ENCODE results near the gene STIM2. TPM values are rescaled to one million over a fixed set of nuclear protein-coding genes. Genes with fewer than 3 reads are reported as not detected.

Gene STIM2
- total and polyA plus RNA-seq, 9 of the 15 experiments (the other 6 are each of a cell fraction or from before 2014, with no cell fraction given), result 7.2 to 26.8 (median 15.4) TPM

DNA sequence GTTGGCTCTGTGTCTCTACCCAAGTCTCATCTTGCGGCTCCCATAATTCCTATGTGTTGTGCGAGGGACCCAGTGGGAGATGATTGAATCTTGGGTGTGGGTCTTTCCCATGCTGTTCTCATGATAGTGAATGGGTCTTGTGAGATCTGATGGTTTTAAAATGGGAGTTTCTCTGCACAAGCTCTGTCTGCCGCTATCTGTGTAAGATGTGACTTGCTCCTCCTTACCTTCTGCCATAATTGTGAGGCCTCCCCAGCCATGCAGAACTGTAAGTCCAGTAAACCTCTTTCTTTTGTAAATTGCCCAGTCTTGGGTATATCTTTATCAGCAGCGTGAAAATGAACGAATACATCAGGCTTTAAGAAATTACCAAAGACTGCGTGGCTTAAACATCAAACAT, 31.2 kb downstream of the STIM2 start (continued):
- no peak for TF ChIP-seq AFF4 (CRISPR knock-in tag; IDR thresholded peaks at IDR 0.05)
- TF ChIP-seq PHF20 (IDR thresholded peaks at IDR 0.05; ENCODE audit: partially characterized antibody), result no peak

GRCh38 chr4:26892480-26893150, 32.0 kb downstream of the STIM2 start:
- no peaks in the 10 kb centered on the region for H4K20me1 ChIP-seq (replicated peaks; ENCODE audit: control insufficient read depth, insufficient read depth, low read length)
- H3K9me1 ChIP-seq (ENCODE audit: control insufficient read depth, insufficient read depth, low read length), result no peaks in the 10 kb centered on the region
- no peak overlapping the region for H2AFZ ChIP-seq (ENCODE audit: low read depth, low read length)
- H3K36me3 ChIP-seq (ENCODE audit: control insufficient read depth, insufficient read depth, low read length), result no peaks in the 10 kb centered on the region
- FAIRE-seq (no peak), ATAC-seq (no peak), DNase-seq (ENCODE audit: extremely low read depth in 1 of 4, low spot score in 3 of 4) (no peak)
- BruUV-seq (replicated peaks), result no TSS peak
- H3K27me3 ChIP-seq (ENCODE audit: control insufficient read depth in 2 of 2, insufficient read depth in 2 of 2, low read length in 2 of 2), result no peaks in the 10 kb centered on the region
- H3K9me3 ChIP-seq (replicated peaks; ENCODE audit: control insufficient read depth, insufficient read depth, low read depth, low read length), result no peaks in the 10 kb centered on the region; the same call in 1 of the 2 replicates
- WGBS (ENCODE audit: insufficient coverage, low coverage, missing lambda C conversion rate), result 69% methylated on average over 3 of the region's 3 CpGs
- in situ Hi-C loops (cut with MboI), result no loop called here
- no peak overlapping the region for H3K27ac ChIP-seq (ENCODE audit: extremely low read depth, low read depth, low read length)
- ChIA-PET CTCF (ENCODE audit: low intra/inter-chr PET ratio) (no interaction called here), POLR2A (interaction anchor here (0.6 kb wide), 1 partner anchor 830 kb away, joined by 3 read pairs; no protein-coding TSS in a partner anchor)
- TF ChIP-seq NCOA6 (IDR thresholded peaks at IDR 0.05), result no peak
- TF ChIP-seq HNRNPH1 (optimal IDR thresholded peaks at IDR 0.05; ENCODE audit: low read depth, low read length), result no peak
- no peak overlapping the region for H3K4me3 ChIP-seq
- no peaks in the 10 kb centered on the region for H3K79me2 ChIP-seq (ENCODE audit: control insufficient read depth, insufficient read depth, low read length)
- intact Hi-C loops (cut with micrococcal nuclease), result no loop called here
- peaks cover 0 to 4% of the 10 kb centered on the region in 2 experiments; a peak in 1 of 5 replicates for H3K4me1 ChIP-seq (replicated peaks in 1 of 2; ENCODE audit: control insufficient read depth in 2 of 2, insufficient read depth in 2 of 2, low read length in 2 of 2)
- H3K9ac ChIP-seq (ENCODE audit: insufficient read depth in 1 of 2, low read depth in 2 of 2, low read length in 2 of 2), result no peak overlapping the region
- no peak overlapping the region for H3K4me2 ChIP-seq (ENCODE audit: insufficient read depth, low read length)

All from K562 (cell line).